ENCODE results near the gene ME1.

ME1 gene

DNA sequence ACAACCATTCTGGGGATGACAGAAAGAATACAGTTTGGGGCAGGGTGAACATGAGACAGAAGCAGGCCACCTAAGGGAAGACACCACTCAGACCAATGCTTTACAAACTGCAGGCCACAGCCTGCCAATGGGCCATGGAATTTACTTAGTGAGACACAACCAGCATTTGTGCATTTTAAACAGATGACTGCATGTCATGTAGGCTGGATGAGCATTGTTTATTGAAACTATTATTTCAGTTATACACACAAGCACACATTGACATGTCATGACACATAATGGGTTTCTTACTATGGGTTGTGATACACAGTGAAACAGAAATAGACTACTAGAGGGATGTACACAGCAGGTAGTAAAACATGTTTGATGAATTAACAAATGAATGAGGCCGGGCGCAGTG is 245.8 kb downstream of the ME1 start:
- no peak for DNase-seq

DNA sequence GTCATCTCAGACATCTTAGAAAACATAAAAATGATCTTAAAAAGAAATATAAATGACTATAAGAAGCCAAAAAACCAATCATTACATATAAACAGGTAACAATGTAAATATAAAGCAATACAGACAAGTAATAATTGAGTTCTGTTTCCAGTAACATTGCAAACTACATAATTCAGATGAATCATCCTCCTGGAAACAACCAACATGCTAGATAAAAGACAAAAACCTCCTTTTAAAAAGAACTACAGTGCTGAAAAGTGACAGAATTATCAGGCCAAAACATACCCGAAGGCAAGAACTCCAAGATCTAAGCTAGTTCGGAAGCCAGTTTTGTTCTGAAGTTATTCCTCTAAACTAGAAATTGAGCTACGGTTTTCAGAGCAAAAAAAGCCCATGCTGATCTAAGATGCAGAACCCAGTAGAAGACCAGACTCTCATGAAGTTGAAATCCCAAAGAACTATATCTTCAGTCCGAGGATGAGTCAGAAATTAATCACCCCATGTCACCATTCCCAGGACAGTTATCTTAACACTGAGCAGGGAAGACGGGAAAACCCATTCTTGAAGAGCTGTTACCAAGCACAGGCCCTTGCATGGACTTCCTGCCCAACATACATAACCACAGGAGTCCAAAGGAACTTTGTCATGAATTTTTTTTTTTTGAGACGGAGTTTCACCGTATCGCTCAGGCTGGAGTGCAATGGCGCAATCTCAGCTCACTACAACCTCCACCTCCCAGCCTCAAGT is 247.6 kb downstream of the ME1 start:
- no peak for DNase-seq

DNA sequence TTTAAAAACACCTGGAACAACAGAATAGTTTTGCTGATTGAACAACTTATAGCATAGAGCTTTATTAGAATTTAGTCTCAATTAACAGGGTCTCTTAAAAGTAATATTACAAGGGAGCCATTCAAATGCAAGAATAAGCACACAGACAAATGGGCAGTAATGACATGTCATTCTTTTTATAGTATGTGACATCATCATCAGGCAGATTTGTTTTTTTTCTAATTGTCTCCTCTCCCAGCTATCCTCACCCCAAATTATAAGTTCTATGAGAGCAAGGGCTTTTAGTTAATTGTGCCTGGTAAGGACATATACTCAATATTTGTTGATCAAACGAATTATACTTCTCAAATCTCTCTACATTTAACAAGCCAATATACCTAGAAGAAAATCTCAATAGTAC is 248.7 kb downstream of the ME1 start:
- DNase-seq: no peak

DNA sequence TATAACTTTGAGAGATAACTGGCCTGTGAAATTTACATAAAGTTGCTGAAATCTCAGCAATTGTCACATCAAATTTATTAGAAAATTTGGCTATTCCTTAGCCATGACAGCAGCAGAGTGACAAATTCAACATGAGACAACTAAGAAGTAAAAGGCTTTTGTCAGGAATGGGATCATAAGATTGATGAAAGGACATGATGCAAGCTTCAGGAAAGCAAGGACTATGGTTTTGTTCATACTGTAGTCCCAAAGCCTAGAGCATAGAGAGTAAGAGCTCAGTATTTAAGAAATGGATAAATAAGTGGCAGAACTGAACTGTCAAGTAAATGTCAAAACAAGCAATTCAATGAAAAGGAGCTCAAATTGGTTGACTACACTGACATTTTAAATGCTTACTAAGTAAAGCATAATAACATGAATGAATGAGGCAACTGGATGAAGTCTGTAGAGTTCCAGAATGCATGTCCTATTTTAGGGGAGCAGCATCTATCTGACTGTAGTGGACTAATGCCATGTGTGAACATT is 250.4 kb downstream of the ME1 start:
- no peak for DNase-seq

DNA sequence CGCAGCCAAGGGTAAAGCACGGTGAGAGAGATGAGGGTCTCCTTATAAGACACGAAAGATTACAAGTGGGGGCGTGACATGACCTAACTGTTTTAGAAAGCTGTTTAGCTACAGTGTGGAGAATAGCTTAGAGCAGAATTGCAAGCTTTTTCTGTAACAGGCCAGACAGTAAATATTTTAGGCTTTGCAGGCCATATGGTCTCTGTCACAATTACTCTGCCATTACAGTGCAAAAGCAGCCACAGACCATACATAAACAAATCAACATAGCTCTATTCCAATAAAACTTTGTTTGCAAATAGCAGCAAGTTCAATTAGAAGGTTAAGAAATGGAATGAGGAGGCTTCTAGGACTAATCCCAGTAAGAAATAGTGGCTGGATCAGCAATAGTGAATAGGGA is 254.6 kb downstream of the ME1 start:
- no peak for DNase-seq

DNA sequence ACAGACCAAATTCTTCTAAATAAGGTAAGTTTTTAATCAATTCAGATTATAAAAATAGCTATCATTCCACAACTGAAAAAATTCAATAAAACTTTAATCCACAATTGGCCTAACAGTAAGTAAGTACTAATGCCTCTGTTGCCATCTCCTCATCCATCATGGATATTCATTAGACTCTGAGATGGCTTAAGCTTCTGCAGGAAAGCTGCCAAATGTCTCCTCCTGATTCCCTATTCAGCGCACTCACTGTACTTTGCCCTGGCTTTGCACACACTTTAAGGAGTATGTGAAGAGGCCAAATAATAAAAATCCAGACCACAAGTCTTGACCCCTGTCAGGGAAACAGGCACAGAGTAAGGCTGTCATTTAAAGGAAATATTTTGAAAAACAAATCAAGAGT is 261.3 kb downstream of the ME1 start:
- DNase-seq: no peak

DNA sequence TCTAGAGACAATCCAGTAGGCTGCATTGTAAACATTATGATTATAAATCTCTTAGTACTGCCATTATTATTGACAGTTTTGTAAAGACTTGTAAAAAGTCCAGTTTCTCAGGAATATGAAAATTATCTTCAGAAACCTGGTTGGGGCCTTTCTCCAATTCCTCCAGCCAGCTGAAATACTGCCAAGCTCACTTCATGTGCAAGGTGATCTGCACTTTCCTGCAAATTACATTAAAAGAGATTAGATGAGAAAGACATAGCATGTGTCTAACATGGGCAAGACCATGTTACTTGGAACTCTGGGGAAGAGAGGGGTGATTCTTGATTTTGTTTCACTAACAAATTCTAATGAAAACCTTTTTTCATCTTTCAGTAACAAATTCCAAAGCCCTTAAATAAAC is 261.7 kb downstream of the ME1 start:
- no peak for DNase-seq

DNA sequence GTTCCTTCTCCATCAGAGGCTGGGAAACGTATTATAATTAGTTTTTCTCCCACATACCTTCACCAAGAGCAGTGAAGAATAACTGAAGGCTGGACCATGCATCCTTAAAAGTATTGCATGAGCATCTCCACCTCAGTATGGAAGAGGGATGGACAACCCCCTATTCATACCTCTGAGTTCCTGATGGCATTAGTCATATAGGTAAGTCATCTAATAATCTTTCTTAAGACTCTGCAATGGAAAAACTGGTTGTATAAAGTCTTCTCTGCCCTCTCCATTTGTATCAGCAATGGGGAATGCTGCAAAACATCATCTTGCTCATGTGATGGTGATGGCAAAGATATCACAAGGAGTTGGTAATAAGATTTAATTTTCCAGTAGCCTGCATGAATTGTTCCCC is 262.3 kb downstream of the ME1 start:
- no peak for DNase-seq

DNA sequence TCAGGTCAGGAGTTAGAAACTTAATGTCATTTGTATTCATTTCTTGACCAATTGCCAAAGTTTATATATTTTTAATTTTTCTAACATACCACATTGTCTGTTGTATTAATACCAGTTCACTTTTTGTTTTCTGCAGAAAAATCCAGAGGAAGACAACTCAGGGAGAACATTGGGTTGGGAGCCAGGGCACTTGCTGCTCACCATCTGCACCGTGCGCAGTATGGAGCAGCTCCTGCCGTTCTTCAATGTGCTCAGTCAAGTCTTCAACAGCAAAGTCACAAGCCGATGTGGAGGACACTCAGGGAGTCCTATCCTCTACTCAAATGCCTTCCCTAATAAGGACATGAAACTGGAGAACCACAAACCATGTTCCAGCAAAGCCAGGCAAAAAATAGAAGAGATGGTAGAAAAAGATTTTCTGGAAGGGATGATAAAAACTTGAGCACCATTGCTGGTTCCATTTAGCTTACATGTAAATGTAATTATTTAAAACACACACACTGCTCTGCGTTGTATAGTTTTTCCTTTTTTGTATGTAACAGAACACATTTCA is 263.0 kb downstream of the ME1 start:
- no peak for DNase-seq
